NCI-H524 treated with DMSO at 0.1 percent for 48 hours (cell line): ENCODE data around the gene ADIRF.
"Not testable (repeated sequence)": the region's sequence is repeated elsewhere in the genome, so short reads cannot be mapped to it uniquely, and the experiment has no call there.

Experiments used
- DNase-seq: peaks from one replicate; lab custom pipeline; 2025; lab: John Stamatoyannopoulos, UW

ADIRF gene

GRCh38 chr10:86960863-86961434, 7.3 kb upstream of the ADIRF start:
- DNase-seq = no peak

GRCh38 chr10:86961481-86962091, 6.7 kb upstream of the ADIRF start:
- no peak for DNase-seq

GRCh38 chr10:86962136-86962980, 5.9 kb upstream of the ADIRF start:
- no peak for DNase-seq

DNA sequence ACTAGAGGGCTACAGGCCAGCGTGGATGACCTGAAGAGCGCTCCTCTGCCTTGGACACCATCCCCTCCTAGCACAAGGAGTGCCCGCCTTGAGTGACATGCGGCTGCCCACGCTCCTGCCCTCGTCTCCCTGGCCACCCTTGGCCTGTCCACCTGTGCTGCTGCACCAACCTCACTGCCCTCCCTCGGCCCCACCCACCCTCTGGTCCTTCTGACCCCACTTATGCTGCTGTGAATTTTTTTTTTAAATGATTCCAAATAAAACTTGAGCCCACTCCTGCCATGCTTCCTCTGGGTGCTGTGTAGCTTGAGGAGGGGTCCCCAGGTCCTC, 5.3 kb upstream of the ADIRF start:
- no peak for DNase-seq

DNA sequence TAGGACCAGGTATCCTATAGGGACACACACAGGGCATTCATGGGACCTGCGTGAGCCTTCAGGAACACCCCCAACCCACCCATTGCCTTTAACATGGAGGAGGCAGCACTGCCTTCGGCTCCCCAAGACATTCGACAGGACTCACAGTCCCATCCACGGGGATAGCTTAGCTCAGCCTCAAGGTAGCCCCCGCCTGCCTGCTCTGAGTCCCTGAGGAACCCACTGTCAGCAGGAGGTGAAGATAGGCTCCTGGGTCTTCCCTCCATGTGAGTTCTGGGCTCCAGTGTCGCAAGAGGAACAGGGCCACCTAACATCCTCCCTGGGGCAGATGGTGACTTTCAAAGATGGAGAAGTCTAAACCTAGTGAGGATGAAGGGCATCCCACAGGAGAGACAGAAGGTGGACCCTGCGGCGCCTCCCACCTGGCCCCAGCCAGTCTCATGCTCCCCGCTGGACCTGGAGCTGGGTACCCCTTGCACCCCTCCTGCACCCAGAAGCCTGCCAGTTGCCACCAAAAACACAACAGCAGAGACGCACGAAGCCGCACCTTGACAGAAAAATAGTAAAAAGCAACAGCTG, 4.9 kb upstream of the ADIRF start:
- no peak for DNase-seq

DNA sequence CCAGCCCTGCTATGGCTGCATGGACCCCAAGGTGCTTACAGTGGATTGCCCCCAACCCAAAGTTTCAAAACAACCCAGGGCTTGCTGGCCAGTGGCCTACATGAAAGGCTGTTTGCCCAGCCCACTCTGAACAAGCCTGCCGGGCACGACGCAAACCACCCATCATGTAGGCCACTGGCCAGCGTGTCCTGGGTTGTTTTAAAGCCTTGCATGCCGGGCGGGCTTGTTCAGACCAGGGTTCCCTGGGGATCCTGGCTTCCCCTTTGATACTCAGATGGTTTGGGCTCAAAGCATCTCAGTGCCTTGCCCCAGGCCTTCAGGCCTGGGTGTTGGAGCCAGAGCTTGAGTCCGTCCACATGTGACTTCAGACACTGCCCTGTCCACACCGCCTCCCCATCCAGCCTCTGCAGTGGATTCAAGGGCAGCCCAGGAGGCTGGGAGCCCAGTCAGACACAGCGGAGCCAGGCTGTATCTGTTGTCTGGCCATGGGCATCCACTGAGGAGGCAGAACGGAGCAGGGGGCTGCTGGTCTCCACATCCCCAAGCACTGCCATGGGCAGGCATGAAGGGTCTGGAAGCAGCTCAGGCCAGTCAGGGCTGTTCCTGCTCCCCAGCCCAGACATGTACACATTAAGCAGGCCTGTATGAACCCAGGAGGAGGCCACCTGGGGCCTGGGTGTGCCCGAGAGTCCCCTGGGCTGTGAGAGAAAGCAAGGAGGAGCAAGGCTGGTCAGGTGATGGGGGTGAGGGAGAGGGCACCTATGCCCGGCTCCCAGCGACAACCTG, 4.0 kb upstream of the ADIRF start:
- DNase-seq = no peak

DNA sequence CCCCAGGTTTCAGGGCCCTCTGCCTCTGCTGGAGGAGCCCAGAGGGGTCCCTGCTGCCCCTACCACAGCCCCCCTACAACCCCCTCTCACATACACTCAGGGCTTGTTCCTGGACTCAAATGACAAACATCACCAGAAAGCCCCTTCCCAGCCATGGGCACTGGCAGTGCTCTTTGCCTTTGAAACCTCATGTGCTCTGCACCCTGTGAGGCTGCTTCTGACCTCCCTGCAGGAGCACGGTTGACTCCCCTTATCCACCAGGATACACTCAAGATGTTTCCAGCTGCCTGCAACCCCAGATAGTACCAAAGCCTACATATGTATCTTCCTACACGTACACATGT, 3.5 kb upstream of the ADIRF start:
- no peak for DNase-seq

- DNase-seq = no peak
Observed at GRCh38 chr10:86965986-86966654, 2.2 kb upstream of the ADIRF start.

GRCh38 chr10:86967481-86967941, 771 bp upstream of the ADIRF start:
- DNase-seq = no peak

DNA sequence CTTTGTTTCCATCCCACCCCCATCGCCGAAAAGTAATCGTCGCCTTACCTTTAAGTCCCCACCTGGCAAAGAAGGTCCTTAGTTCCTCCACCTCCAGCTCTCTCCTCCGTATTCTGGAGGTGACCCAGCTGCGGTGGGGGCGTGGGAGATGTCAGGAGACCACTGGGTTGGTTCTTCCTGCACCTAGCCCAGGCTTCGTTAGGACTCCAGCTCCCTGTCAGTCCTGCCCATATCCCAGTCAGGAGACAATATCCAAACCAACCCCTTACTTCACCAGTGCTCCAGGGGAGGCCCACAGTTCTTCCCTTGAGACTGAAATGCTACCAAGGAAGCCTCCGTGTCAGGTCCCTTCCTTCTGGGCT, 693 bp downstream of the ADIRF start:
- no peak for DNase-seq

- no peak for DNase-seq
Observed at GRCh38 chr10:86969421-86970041, 1.2 kb downstream of the ADIRF start.

GRCh38 chr10:86970162-86970981, 2.1 kb downstream of the ADIRF start:
- DNase-seq = no peak

DNA sequence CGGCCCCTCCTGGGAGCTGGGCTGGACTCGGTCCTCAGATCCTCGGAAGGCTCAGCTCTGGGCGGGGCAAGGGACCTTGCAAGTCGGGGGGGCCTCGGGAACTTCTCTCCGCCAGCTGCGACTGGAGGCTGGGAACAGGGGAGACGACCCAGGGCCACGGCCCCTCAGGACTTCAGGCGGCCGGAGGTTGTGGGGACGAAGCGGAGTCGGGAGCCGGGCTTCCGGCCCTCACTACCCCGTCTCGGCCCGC, 2.6 kb downstream of the ADIRF start:
- no peak for DNase-seq

DNA sequence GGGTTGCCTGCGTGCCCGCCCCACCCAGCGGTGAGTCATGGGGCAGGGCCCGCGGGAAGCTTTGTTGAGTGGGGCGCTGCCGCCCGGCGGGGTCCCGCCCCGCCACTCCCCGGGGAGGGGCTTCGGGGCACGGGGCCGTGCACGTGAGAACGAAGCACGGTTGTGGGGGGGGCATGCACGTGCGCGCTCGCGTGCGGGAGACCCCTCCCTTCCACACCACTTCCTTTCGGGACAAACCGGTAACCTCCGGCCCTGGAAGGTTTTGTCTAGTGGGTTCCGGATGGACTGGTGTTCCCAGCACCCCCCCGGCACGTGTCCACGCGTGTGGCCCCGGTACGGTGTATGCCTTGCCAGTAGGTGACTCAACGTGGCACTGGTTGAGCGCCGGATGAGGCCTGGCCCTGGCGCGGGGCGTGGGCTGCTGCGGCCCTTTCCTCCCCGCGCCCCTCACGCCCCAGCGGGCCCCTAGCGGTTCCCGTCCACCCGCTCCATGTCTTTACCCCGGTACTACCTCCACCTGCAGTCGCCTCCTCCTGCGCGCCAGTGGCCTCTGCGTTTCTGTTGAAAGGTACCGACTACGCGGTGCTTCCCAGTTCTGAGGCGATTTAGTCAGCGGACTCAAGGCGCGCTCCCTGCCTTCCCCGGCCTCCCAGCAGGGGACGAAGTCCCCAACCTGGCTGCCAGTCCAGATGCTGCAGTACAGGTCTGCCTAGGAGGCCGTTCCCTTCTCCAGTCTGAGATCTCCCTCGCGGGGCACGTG, 3.1 kb downstream of the ADIRF start:
- DNase-seq = no peak

DNA sequence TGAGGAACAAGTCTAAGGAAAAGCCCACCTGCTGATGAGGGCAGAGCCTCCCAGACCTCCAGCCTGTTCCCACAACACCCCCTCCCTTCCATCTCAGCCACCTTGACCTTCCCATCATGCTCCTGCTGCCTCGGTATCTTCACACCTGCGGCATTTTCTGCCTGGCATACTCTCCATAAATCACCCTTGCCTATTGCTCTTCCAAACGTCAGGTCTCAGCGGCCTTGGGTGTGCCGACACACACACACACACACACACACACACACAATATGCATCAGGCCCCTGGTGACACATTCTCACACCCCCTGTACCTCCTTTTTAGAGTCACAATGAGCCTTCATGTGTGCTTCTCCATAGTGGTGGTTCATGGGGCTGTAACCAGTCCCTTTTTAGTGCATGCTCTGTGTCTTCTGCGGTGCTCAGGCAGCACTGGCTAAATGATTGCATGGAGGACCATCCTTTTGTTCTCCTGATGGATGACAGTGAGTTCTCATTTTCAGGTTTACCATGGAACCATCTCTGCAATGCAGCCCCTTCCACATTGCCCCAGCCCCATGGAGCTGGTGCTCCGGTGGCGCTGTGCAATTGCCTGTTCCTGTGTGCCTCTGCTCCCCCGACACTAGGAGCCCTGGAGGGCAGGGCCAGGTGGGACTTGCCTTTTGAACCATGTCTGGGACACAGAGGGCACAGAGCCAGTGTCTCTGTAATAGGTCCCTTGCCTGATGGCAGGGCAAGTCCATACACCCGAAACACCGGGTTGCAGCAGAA, 4.5 kb downstream of the ADIRF start:
- DNase-seq = no peak

GRCh38 chr10:86974484-86974883, 6.2 kb downstream of the ADIRF start:
- DNase-seq = no peak

DNA sequence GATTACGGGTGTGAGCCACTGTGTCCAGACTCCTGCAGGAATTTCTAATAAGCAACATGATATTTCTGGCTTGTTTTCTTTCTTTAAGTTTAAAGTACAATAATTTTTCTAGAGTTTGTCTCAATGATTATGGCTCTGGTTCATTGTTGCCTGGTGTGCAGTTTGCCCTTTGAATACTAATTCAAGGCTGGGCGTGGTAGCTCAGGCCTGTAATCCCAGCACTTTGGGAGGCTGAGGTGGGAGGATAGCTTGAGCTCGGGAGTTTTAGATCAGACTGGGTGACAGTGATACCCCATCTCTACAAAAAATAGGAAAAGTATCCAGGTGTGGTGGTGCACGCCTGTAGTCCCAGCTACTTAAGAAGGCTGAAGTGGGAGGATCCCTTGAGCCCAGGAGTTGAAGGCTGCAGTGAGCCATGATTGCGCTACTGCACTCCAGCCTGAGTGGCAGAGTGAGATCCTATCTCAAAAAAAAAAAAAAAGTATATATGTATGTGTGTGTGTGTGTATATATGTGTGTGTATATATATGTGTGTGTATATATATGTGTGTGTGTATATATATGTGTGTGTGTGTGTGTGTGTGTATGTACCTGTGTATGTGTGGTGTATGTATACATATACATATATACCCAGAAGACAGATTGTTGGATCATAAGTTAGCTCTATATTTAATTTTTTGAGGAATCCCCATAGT, 8.2 kb downstream of the ADIRF start:
- DNase-seq = no peak

DNA sequence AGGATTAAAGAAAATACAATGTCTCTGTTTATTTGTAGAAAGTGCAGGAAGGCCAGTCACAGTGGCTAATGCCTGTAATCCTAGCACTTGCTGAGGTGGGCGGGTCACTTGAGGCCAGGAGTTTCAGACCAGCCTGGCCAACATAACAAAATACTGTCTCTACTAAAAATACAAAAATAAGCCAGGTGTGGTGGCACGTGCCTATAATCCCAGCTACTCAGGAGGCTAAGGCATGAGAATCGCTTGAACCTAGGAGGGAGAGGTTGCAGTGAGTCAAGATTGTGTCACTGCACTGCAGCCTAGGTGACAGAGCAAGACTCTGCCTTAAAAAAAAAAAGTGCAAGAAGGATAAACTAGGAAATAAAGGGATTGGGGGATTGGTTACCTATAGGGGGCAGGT, 10.2 kb downstream of the ADIRF start:
- DNase-seq = not testable (repeated sequence)
